Right ventricle myocardium inferior (tissue), 1 donor: Measurements from ENCODE around the gene ZNHIT3. TPM values are rescaled to one million over a fixed set of nuclear protein-coding genes. Genes with fewer than 3 reads are reported as not detected.
A peak's percentile ranks its signal among the peaks of the same experiment; 100 is the strongest.

Source experiments
- ATAC-seq: fragments of 200-7000 bp; cut with Tn5 transposase; one replicate; pipeline ENCODE4 v1.9.1; 2020; ENCODE audit warnings: mild to moderate bottlenecking, moderate library complexity
- DNase-seq: peaks from one replicate; pipeline ENCODE4 v3.0.0; 2021; ENCODE audit errors: missing footprints
- intact Hi-C: fragments of 100-400 bp; cut with DNase I; formaldehyde crosslinking; loops from one replicate; pipeline ENCODE4 v1.11.0; 2022
- total RNA-seq: library from RNA; stranded (reverse); fragmentation: NEBNext Ultra II Directional; extraction: Animal tissue kit (Norgen Biotek cat#: 25700); gene quantifications from one replicate; pipeline ENCODE4 v1.2.1, GENCODE V29; 2021
- donor health status: DM: no; HTN: yes; CAD: no; lungs with severe emphysema.

The ZNHIT3 gene
- total RNA-seq, 1 donor from 2014 or later: 21.3 TPM

DNA sequence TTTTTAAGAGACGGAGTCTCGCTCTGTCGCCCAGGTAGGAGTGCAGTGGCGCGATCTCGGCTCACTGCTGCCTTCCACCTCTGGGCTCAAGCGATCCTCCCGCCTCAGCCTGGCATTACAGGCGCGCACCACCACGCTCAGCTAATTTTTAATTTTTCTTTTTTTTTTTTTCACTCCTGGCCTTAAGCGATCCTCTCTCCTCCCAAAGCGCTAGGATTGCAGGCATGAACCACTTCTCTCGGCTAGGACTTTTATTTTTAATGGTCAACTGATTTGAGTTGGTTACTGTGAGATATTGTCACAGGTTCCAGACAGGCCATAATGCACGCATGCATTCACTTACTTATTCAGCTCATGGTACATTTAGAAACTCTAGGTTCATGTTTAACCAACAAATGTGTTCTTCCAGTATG, 49.2 kb downstream of the ZNHIT3 start:
- DNase-seq: no peak
- intact Hi-C loops: no loop called here
- no peak for ATAC-seq

DNA sequence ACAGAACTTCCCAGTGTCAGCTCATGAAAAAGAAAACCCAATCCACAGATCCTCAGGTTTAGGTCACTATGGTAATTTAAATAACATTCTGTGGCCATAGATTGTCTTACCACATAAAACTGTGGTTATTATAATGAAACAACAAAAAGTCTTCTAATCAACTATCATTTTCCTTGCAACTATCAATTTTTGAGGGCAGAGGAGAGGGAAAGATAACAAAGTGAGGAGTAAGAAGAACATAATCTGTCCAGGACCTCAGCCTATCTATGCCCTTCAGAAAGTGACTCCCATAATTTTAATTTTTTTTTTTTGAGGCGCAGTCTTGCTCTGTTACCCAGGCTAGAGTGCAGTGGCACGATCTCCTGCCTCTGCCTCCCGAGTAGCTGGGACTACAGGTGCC, 54.2 kb downstream of the ZNHIT3 start:
- ATAC-seq: no peak
- intact Hi-C loops: no loop called here
- DNase-seq: no peak

GRCh38 chr17:36542755-36543154, 56.3 kb downstream of the ZNHIT3 start:
- ATAC-seq (no peak), DNase-seq (no peak)
- intact Hi-C loops: no loop called here

- DNase-seq (no peak), ATAC-seq (no peak)
- intact Hi-C loops: loop anchor here (2.0 kb wide), 1 partner anchor 57 kb away; the partner anchor contains the start of gene ZNHIT3
These were observed 57.5 kb downstream of the ZNHIT3 start for GRCh38 chr17:36544044-36544306.

DNA sequence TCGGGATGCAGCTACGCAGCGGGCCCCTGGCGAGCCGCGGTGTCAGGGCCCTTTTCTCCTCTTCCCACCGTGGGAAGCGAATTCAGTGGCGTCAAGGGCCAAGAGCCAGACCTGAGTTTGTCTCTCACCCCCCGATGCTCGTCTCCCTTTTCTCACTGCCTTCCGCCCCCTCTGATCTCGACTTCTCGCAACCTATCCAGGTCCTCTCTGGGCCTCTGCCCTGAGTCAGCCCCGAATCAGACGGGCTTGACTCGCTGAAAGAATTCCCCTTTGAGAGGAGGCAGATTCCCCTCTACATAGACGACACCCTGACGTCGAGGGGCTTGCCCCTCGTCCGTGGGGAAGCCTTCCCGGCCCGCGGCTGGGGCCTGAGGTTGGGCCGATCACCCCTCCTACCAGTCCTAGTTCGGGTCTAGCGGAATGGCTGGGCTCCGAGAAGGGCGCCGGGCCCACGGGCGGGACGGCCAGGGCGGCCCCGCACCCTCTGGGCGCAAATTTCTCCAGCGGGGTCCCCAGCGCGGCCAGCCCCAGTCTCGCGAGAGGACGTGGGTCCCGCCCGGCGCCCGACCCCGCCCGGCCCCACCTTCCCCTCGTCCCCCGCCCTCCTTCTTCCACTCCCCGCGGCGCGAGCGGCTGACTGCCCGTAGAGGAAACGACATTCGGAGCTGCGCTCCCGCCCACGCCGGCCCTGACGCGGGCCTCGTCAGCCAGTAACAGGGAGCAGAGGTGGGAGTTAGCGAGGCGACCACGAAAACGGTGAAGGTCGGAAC, 58.0 kb downstream of the ZNHIT3 start, which contains the start of gene GGNBP2:
Gene GGNBP2, plus strand, starts transcription at position 613 of the 770 bp plus-strand sequence. CDS start 806 bp downstream, outside the sequence.
- DNase-seq: peak; percentile 98
- peak; percentile 91 for ATAC-seq
- intact Hi-C loops: loop anchor here (2.0 to 5.0 kb wide), 2 partner anchors 48 to 58 kb away; partner anchors contain the start of genes DHRS11 and ZNHIT3

GRCh38 chr17:36545077-36545464, 58.6 kb downstream of the ZNHIT3 start:
- intact Hi-C loops: loop anchor here (2.0 to 5.0 kb wide), 2 partner anchors 47 to 58 kb away; partner anchors contain the start of genes DHRS11 and ZNHIT3
- DNase-seq (no peak), ATAC-seq (peak; percentile 58)

Other genes with a start within 250 kb of the ZNHIT3 start
- gene TBC1D3I, start 222.1 kb upstream of the ZNHIT3 start, total RNA-seq: not detected
- not detected for gene TBC1D3G, start 162.8 kb upstream of the ZNHIT3 start, total RNA-seq
- gene TBC1D3H, start 98.2 kb upstream of the ZNHIT3 start, total RNA-seq: not detected
- 16.1 TPM for gene MYO19, start 48.2 kb downstream of the ZNHIT3 start, total RNA-seq
- 5.8 TPM for gene PIGW, start 48.3 kb downstream of the ZNHIT3 start, total RNA-seq
- gene GGNBP2, start 58.2 kb downstream of the ZNHIT3 start, total RNA-seq: 44.5 TPM
- 15.7 TPM for gene DHRS11, start 105.2 kb downstream of the ZNHIT3 start, total RNA-seq
- gene MRM1, start 114.9 kb downstream of the ZNHIT3 start, total RNA-seq: 9.4 TPM